Transverse colon (tissue), 4 donors: Measurements from ENCODE around the gene CAPN12.

Experiments used
- CTCF ChIP-seq, 5 experiments: fragments of 200-600 bp in 3 of 5; fragments of 450-650 bp in 2 of 5; sonication (generic) in 3 of 5; IDR thresholded peaks; 1 replicate in 2 of 5; 2 replicates in 3 of 5; pipeline ENCODE4 v1.5.1; 2016 to 2017; ENCODE audit warnings: antibody characterized with exemption in 5 of 5, inconsistent platforms in 3 of 5, mild to moderate bottlenecking in 2 of 5, moderate library complexity in 1 of 5
- EP300 ChIP-seq: sonication (generic); formaldehyde crosslinking; IDR thresholded peaks from one replicate; pipeline ENCODE4 v1.6.1; 2017; ENCODE audit warnings: antibody characterized with exemption, low read depth
- POLR2AphosphoS5 ChIP-seq, 3 donors: sonication (generic); formaldehyde crosslinking; IDR thresholded peaks; one replicate each; pipeline ENCODE4 v1.6.1; 2016; ENCODE audit warnings: antibody characterized with exemption in 3 of 3

GRCh38 chr19:38727306-38727867 is 16.9 kb downstream of the CAPN12 start:
- TF ChIP-seq CTCF (IDR thresholded peaks at IDR 0.05) (no peak), POLR2AphosphoS5 (IDR thresholded peaks at IDR 0.05) (no peak), EP300 (no peak)
